Large intestine (tissue), 3 donors: ENCODE results near the gene LTBP1. TPM values are rescaled to one million over a fixed set of nuclear protein-coding genes. Genes with fewer than 3 reads are reported as not detected.

Experiments
- DNase-seq, 2 donors: peaks; one replicate each; pipeline versions ENCODE4 v3.0.0 to v3.0.0-alpha.2; 2013
- H3K27ac ChIP-seq: one replicate; pipeline ENCODE4 v1.5.1; 2013; ENCODE audit warnings: low read length
- H3K27me3 ChIP-seq: 2 replicates; pipeline ENCODE4 v1.6.1; 2013; ENCODE audit warnings: low read length; ENCODE audit not compliant: control insufficient read depth, insufficient read depth
- H3K36me3 ChIP-seq: 2 replicates; pipeline ENCODE4 v1.6.1; 2013; ENCODE audit warnings: low read length; ENCODE audit not compliant: control insufficient read depth, insufficient read depth
- H3K4me1 ChIP-seq: one replicate; pipeline ENCODE4 v1.6.1; 2013; ENCODE audit warnings: low read length; ENCODE audit not compliant: control insufficient read depth, insufficient read depth
- H3K4me3 ChIP-seq: one replicate; pipeline ENCODE4 v1.5.1; 2013; ENCODE audit warnings: low read length
- H3K9me3 ChIP-seq: one replicate; pipeline ENCODE4 v1.6.1; 2013; ENCODE audit warnings: mild to moderate bottlenecking, low read depth, low read length, moderate library complexity; ENCODE audit not compliant: control insufficient read depth
- WGBS: methylation state at CpG from one replicate; pipeline ENCODE4 v1.1.5; 2013; ENCODE audit warnings: low lambda C conversion rate; ENCODE audit not compliant: insufficient coverage; 5-methylcytosine and 5-hydroxymethylcytosine counted together
- polyA plus RNA-seq: library from polyadenylated mRNA; unstranded; fragments of 120-200 nt; gene quantifications from one replicate; pipeline ENCODE4 v1.2.1, GENCODE V29; 2013

Gene LTBP1
- polyA plus RNA-seq, 1 donor = 22.9 TPM

- Histone ChIP-seq H3K4me3 (no peak overlapping the region), H3K9me3 (no peaks in the 10 kb centered on the region), H3K36me3 (no peaks in the 10 kb centered on the region), H3K4me1 (no peaks in the 10 kb centered on the region), H3K27ac (no peak overlapping the region), H3K27me3 (no peaks in the 10 kb centered on the region)
- WGBS = 100% methylated on average over 2 of the region's 4 CpGs
- DNase-seq = no peak
These were observed 126.3 kb downstream of the LTBP1 start for GRCh38 chr2:33073018-33073417.

GRCh38 chr2:33074197-33074596, 127.4 kb downstream of the LTBP1 start:
- H3K27ac ChIP-seq = no peak overlapping the region
- no peaks in the 10 kb centered on the region for H3K27me3 ChIP-seq
- no peaks in the 10 kb centered on the region for H3K4me1 ChIP-seq
- H3K4me3 ChIP-seq = no peak overlapping the region
- DNase-seq = no peak
- 100% methylated on average over 1 of the region's 6 CpGs for WGBS
- no peaks in the 10 kb centered on the region for H3K9me3 ChIP-seq
- no peaks in the 10 kb centered on the region for H3K36me3 ChIP-seq

GRCh38 chr2:33077311-33077710, 130.6 kb downstream of the LTBP1 start:
- DNase-seq = no peak
- Histone ChIP-seq H3K36me3 (no peaks in the 10 kb centered on the region), H3K4me1 (no peaks in the 10 kb centered on the region), H3K27me3 (no peaks in the 10 kb centered on the region), H3K4me3 (no peak overlapping the region), H3K27ac (no peak overlapping the region), H3K9me3 (no peaks in the 10 kb centered on the region)
- 93% methylated on average over 3 of the region's 8 CpGs for WGBS

GRCh38 chr2:33077844-33078243, 131.1 kb downstream of the LTBP1 start:
- no peak for DNase-seq
- no peaks in the 10 kb centered on the region for H3K27me3 ChIP-seq
- H3K36me3 ChIP-seq = no peaks in the 10 kb centered on the region
- no CpG with 5 or more reads among the region's 4 CpGs for WGBS
- H3K9me3 ChIP-seq = no peaks in the 10 kb centered on the region
- H3K4me3 ChIP-seq = no peak overlapping the region
- no peaks in the 10 kb centered on the region for H3K4me1 ChIP-seq
- H3K27ac ChIP-seq = no peak overlapping the region

GRCh38 chr2:33081691-33082090, 134.9 kb downstream of the LTBP1 start:
- WGBS = 88% methylated on average over 3 of the region's 7 CpGs
- Histone ChIP-seq H3K36me3 (no peaks in the 10 kb centered on the region), H3K27ac (no peak overlapping the region), H3K4me3 (no peak overlapping the region), H3K27me3 (no peaks in the 10 kb centered on the region), H3K4me1 (no peaks in the 10 kb centered on the region), H3K9me3 (no peaks in the 10 kb centered on the region)
- DNase-seq = no peak

- Histone ChIP-seq H3K4me3 (no peak overlapping the region), H3K4me1 (no peaks in the 10 kb centered on the region), H3K27me3 (no peaks in the 10 kb centered on the region), H3K36me3 (no peaks in the 10 kb centered on the region), H3K9me3 (no peaks in the 10 kb centered on the region), H3K27ac (no peak overlapping the region)
- no peak for DNase-seq
- WGBS = 100% methylated on average over 1 of the region's 6 CpGs
These were observed 137.1 kb downstream of the LTBP1 start for GRCh38 chr2:33083699-33084387.

GRCh38 chr2:33084433-33084832, 137.7 kb downstream of the LTBP1 start:
- Histone ChIP-seq H3K36me3 (no peaks in the 10 kb centered on the region), H3K4me3 (no peak overlapping the region), H3K27me3 (no peaks in the 10 kb centered on the region), H3K9me3 (no peaks in the 10 kb centered on the region), H3K4me1 (no peaks in the 10 kb centered on the region), H3K27ac (no peak overlapping the region)
- 100% methylated on average over 1 of the region's 7 CpGs for WGBS
- no peak for DNase-seq

GRCh38 chr2:33085646-33086045, 138.9 kb downstream of the LTBP1 start:
- no peaks in the 10 kb centered on the region for H3K27me3 ChIP-seq
- H3K4me1 ChIP-seq = no peaks in the 10 kb centered on the region
- DNase-seq = no peak
- no CpG with 5 or more reads among the region's 1 CpG for WGBS
- H3K4me3 ChIP-seq = no peak overlapping the region
- no peaks in the 10 kb centered on the region for H3K36me3 ChIP-seq
- H3K27ac ChIP-seq = no peak overlapping the region
- H3K9me3 ChIP-seq = no peaks in the 10 kb centered on the region

- Histone ChIP-seq H3K36me3 (no peaks in the 10 kb centered on the region), H3K27ac (no peak overlapping the region), H3K9me3 (no peaks in the 10 kb centered on the region), H3K4me3 (no peak overlapping the region), H3K27me3 (no peaks in the 10 kb centered on the region), H3K4me1 (no peaks in the 10 kb centered on the region)
- 25% methylated on average over 1 of the region's 9 CpGs for WGBS
- DNase-seq = peak in 1 of 2 donors; percentile 21
These were observed 139.8 kb downstream of the LTBP1 start for GRCh38 chr2:33086400-33087015.

- Histone ChIP-seq H3K4me3 (no peak overlapping the region), H3K9me3 (no peaks in the 10 kb centered on the region), H3K27ac (no peak overlapping the region), H3K27me3 (no peaks in the 10 kb centered on the region), H3K4me1 (no peaks in the 10 kb centered on the region), H3K36me3 (no peaks in the 10 kb centered on the region)
- no peak for DNase-seq
- no CpG with 5 or more reads among the region's 4 CpGs for WGBS
These were observed 143.9 kb downstream of the LTBP1 start for GRCh38 chr2:33090553-33091134.
